Keratinocyte (primary cell): Measurements from ENCODE around the gene AMIGO1. TPM values are rescaled to one million over a fixed set of nuclear protein-coding genes. Genes with fewer than 3 reads are reported as not detected.

Experiments
- DNase-seq: peaks from one replicate; pipeline ENCODE4 v3.0.0-alpha.2; 2011; ENCODE audit warnings: low read depth, missing footprints, low spot score
- FAIRE-seq: peaks from 2 replicates; lab custom pipeline; 2011; peaks lifted over from hg19 to GRCh38; lab: Jason Lieb, UNC
- H2AFZ ChIP-seq: 2 replicates; pipeline ENCODE4 v1.6.0; 2012; ENCODE audit warnings: low read length, control low read depth, inconsistent platforms; ENCODE audit not compliant: control insufficient read depth
- H3K27ac ChIP-seq: 2 replicates; pipeline ENCODE4 v1.5.1; 2011; ENCODE audit warnings: low read length; ENCODE audit not compliant: control insufficient read depth, insufficient read depth
- H3K27me3 ChIP-seq: 3 replicates; pipeline ENCODE4 v1.6.0; 2011; ENCODE audit warnings: low read length; ENCODE audit not compliant: control insufficient read depth, insufficient read depth; ENCODE audit errors: extremely low read depth
- H3K36me3 ChIP-seq, 2 experiments: 2 replicates in 1 of 2; 3 replicates in 1 of 2; pipeline ENCODE4 v1.5.1; 2011; ENCODE audit warnings: low read length in 2 of 2, mild to moderate bottlenecking in 1 of 2; ENCODE audit not compliant: control insufficient read depth in 2 of 2, insufficient read depth in 2 of 2; ENCODE audit errors: extremely low read depth in 1 of 2
- H3K4me1 ChIP-seq: 3 replicates; pipeline ENCODE4 v1.5.1; 2011; ENCODE audit warnings: low read length; ENCODE audit not compliant: control insufficient read depth, insufficient read depth; ENCODE audit errors: extremely low read depth
- H3K4me2 ChIP-seq: 3 replicates; pipeline ENCODE4 v1.6.0; 2011; ENCODE audit warnings: low read depth, low read length; ENCODE audit not compliant: control insufficient read depth, insufficient read depth; ENCODE audit errors: extremely low read depth
- H3K4me3 ChIP-seq, 3 experiments: fragments of 200-600 bp in 1 of 3; sonication (generic) in 1 of 3; 2 replicates in 2 of 3; 3 replicates in 1 of 3; pipeline ENCODE4 v1.5.1; 2011 to 2016; ENCODE audit warnings: low read length in 3 of 3, mild to moderate bottlenecking in 3 of 3, control low read depth in 2 of 3, inconsistent platforms in 1 of 3, low read depth in 1 of 3, mixed read lengths in 1 of 3, mixed run types in 1 of 3, moderate library complexity in 1 of 3; ENCODE audit not compliant: control insufficient read depth in 2 of 3, insufficient read depth in 2 of 3; ENCODE audit errors: extremely low read depth in 1 of 3
- H3K79me2 ChIP-seq: 2 replicates; pipeline ENCODE4 v1.6.0; 2012; ENCODE audit warnings: low read length; ENCODE audit not compliant: control insufficient read depth, insufficient read depth
- H3K9ac ChIP-seq: 3 replicates; pipeline ENCODE4 v1.6.0; 2011; ENCODE audit warnings: low read length; ENCODE audit not compliant: control insufficient read depth, insufficient read depth; ENCODE audit errors: extremely low read depth
- H3K9me1 ChIP-seq: 3 replicates; pipeline ENCODE4 v1.6.0; 2011; ENCODE audit warnings: low read length; ENCODE audit not compliant: control insufficient read depth, insufficient read depth; ENCODE audit errors: extremely low read depth
- H3K9me3 ChIP-seq: 2 replicates; pipeline ENCODE4 v1.5.1; 2012; ENCODE audit warnings: low read depth, low read length; ENCODE audit not compliant: control insufficient read depth
- H4K20me1 ChIP-seq: 3 replicates; pipeline ENCODE4 v1.6.0; 2011; ENCODE audit warnings: low read length; ENCODE audit not compliant: control insufficient read depth, insufficient read depth; ENCODE audit errors: extremely low read depth
- EZH2 ChIP-seq: IDR thresholded peaks from one replicate; pipeline ENCODE4 v1.6.1; 2012; ENCODE audit warnings: inconsistent platforms, mild to moderate bottlenecking, low read length, moderate library complexity
- dilution Hi-C: fragments of 300-500 bp; cut with MboI; formaldehyde crosslinking; loops from one replicate; pipeline ENCODE4 v1.7.0; 2020; ENCODE audit warnings: low sequenced_read_pairs; ENCODE audit not compliant: extremely low pct_ligation_motif_present
- polyA plus RNA-seq, 5 experiments: library from polyadenylated mRNA; depleted of rRNA in 3 of 5; stranded (reverse) in 3 of 5; stranded (forward) in 1 of 5; unstranded in 1 of 5; fragments of >200 nt; gene quantifications; 1 replicate in 1 of 5; 2 replicates in 3 of 5; 3 replicates in 1 of 5; pipeline versions ENCODE4 v1.2.1 to v1.2.3, GENCODE V29; 2011 to 2012; ENCODE audit warnings: missing spikeins in 2 of 5, low read depth in 1 of 5, low replicate concordance in 1 of 5
- TF ChIP-seq, protein P1 (sequence below), 3 experiments: IDR thresholded peaks in 1 of 3; conservative IDR thresholded peaks in 1 of 3; optimal IDR thresholded peaks in 1 of 3; 2 replicates in 2 of 3; 3 replicates in 1 of 3; pipeline versions ENCODE3 to v1.5.1; 2011; ENCODE audit warnings: low read length in 3 of 3, mild to moderate bottlenecking in 3 of 3, moderate library complexity in 2 of 3, control low read depth in 1 of 3, inconsistent platforms in 1 of 3; ENCODE audit not compliant: insufficient read depth in 2 of 3; ENCODE audit errors: extremely low read depth in 1 of 3

Gene AMIGO1
- polyA plus RNA-seq, 1 donor (not counting 4 experiments of a cell fraction or from before 2014, with no cell fraction given) = 0.26 TPM

DNA sequence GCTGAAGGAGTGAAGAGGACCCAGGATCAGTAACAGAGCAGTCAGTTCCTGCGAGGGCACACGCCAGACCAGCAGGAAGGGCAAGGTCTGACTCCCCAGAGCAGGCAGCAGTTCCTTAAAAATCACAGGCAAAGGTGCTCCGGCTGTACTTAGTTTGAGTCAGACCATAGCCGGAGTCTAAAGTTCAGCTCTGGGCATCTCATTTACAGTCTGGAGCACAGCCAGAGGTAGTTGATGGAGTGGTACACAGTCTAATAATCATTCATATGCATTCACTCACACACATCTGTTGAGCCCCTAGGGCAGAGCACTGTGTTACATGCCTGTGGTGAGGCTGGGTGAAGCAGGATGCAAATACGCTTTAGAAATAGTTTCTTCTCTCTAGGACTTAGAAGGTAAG lies 7.3 kb upstream of the AMIGO1 start:
- no peaks in the 10 kb centered on the region for H3K79me2 ChIP-seq
- TF ChIP-seq, protein P1, sequence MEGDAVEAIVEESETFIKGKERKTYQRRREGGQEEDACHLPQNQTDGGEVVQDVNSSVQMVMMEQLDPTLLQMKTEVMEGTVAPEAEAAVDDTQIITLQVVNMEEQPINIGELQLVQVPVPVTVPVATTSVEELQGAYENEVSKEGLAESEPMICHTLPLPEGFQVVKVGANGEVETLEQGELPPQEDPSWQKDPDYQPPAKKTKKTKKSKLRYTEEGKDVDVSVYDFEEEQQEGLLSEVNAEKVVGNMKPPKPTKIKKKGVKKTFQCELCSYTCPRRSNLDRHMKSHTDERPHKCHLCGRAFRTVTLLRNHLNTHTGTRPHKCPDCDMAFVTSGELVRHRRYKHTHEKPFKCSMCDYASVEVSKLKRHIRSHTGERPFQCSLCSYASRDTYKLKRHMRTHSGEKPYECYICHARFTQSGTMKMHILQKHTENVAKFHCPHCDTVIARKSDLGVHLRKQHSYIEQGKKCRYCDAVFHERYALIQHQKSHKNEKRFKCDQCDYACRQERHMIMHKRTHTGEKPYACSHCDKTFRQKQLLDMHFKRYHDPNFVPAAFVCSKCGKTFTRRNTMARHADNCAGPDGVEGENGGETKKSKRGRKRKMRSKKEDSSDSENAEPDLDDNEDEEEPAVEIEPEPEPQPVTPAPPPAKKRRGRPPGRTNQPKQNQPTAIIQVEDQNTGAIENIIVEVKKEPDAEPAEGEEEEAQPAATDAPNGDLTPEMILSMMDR (optimal IDR thresholded peaks at IDR 0.05 in 1 of 3, IDR thresholded peaks at IDR 0.05 in 1 of 3, conservative IDR thresholded peaks at IDR 0.05 in 1 of 3; ENCODE audit: extremely low read depth in 1 of 3, insufficient read depth in 2 of 3, low read length in 3 of 3) = no peak
- TF ChIP-seq EZH2 = no peak

DNA sequence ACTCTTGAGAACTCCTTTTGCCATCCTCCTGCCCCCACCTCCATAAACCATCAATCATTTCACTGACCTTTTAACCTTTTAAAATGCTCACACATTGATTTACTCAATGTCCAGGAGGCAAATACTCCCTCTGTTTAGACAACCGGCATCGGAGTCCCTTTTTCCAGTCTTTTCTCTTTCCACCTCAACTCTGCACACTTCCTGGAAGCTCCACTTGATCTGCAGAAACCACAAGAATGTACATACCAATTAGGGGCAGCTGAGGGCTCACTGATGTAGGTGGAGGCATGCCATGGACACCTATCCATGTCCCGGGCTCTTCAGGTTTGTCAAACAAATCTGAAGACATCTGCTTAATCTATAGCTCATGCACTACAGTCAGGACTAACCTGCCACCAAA lies 5.3 kb upstream of the AMIGO1 start:
- H3K27me3 ChIP-seq = peaks cover 16% of the 10 kb centered on the region
- no peaks in the 10 kb centered on the region for H3K79me2 ChIP-seq
- H3K4me3 ChIP-seq = no peak overlapping the region
- no peaks in the 10 kb centered on the region for H3K9me1 ChIP-seq
- no peak overlapping the region for H2AFZ ChIP-seq
- H4K20me1 ChIP-seq = no peaks in the 10 kb centered on the region
- dilution Hi-C loops = no loop called here
- H3K9me3 ChIP-seq = no peaks in the 10 kb centered on the region
- no peak for FAIRE-seq
- no peak overlapping the region for H3K27ac ChIP-seq
- TF ChIP-seq, protein P1 (optimal IDR thresholded peaks at IDR 0.05 in 1 of 3, IDR thresholded peaks at IDR 0.05 in 1 of 3, conservative IDR thresholded peaks at IDR 0.05 in 1 of 3; ENCODE audit: extremely low read depth in 1 of 3, insufficient read depth in 2 of 3, low read length in 3 of 3) = no peak
- TF ChIP-seq EZH2 = no peak
- DNase-seq = no peak
- no peaks in the 10 kb centered on the region for H3K36me3 ChIP-seq
- no peak overlapping the region for H3K9ac ChIP-seq
- H3K4me1 ChIP-seq = peaks cover 7% of the 10 kb centered on the region
- H3K4me2 ChIP-seq = no peak overlapping the region

More for the DNA sequence above, 7.3 kb upstream of the AMIGO1 start:
- Histone ChIP-seq H3K4me1 (peaks cover 7% of the 10 kb centered on the region), H3K27ac (no peak overlapping the region), H3K9me1 (no peaks in the 10 kb centered on the region), H3K9me3 (no peaks in the 10 kb centered on the region), H3K4me3 (no peak overlapping the region), H2AFZ (no peak overlapping the region), H3K36me3 (no peaks in the 10 kb centered on the region), H3K27me3 (peaks cover 9% of the 10 kb centered on the region), H3K4me2 (no peak overlapping the region), H3K9ac (no peak overlapping the region), H4K20me1 (no peaks in the 10 kb centered on the region)
- no peak for DNase-seq
- dilution Hi-C loops = no loop called here
- no peak for FAIRE-seq
